Measurements from ENCODE around the gene SPATA1. TPM values are rescaled to one million over a fixed set of nuclear protein-coding genes. Genes with fewer than 3 reads are reported as not detected.

The SPATA1 gene
- total and polyA plus RNA-seq, 2 of the 8 experiments (the other 6 are each of a cell fraction or from before 2014, with no cell fraction given), result 0.51 to 1.1 TPM

- TF ChIP-seq CHD7 (IDR thresholded peaks at IDR 0.05; ENCODE audit: insufficient replicate concordance, low read length), result no peak
- TF ChIP-seq KDM5A (IDR thresholded peaks at IDR 0.05; ENCODE audit: low read length), result no peak
- TF ChIP-seq EZH2 (IDR thresholded peaks at IDR 0.05; ENCODE audit: low read depth, low read length, severe bottlenecking), result no peak
- TF ChIP-seq CREB1 (IDR thresholded peaks at IDR 0.05), result no peak
- no peak for TF ChIP-seq NANOG (IDR thresholded peaks at IDR 0.05; ENCODE audit: insufficient read depth, low read depth, low read length, poor library complexity, severe bottlenecking)
- TF ChIP-seq POU5F1 (IDR thresholded peaks at IDR 0.05; ENCODE audit: low read depth, low read length), result no peak
- TF ChIP-seq SIX5 (IDR thresholded peaks at IDR 0.05; ENCODE audit: low read depth, low read length), result no peak
- no peak for TF ChIP-seq RXRA (IDR thresholded peaks at IDR 0.05; ENCODE audit: insufficient read depth, low read depth, low read length)
- no peak for TF ChIP-seq CEBPB (IDR thresholded peaks at IDR 0.05; ENCODE audit: low read depth, low read length)
- no peak for TF ChIP-seq TAF7 (optimal IDR thresholded peaks at IDR 0.05; ENCODE audit: borderline replicate concordance, low read depth, low read length)
- TF ChIP-seq KDM1A (IDR thresholded peaks at IDR 0.05; ENCODE audit: borderline replicate concordance, low read length), result no peak
These were observed 92.2 kb downstream of the SPATA1 start (continued) for GRCh38 chr1:84598418-84598817.
